GM21825 (cell line): Measurements from ENCODE around the gene DYRK2.

Experiments
- ATAC-seq: cut with Tn5 transposase; IDR thresholded peaks from one replicate; pipeline ENCODE4 v1.9.1; 2021; ENCODE audit warnings: mild to moderate bottlenecking, moderate library complexity; ENCODE audit not compliant: unreplicated experiment

DYRK2 gene

GRCh38 chr12:67645601-67646000, 2.9 kb upstream of the DYRK2 start:
- no peak for ATAC-seq

- no peak for ATAC-seq
These were observed 1.8 kb upstream of the DYRK2 start for GRCh38 chr12:67646775-67647174.

- ATAC-seq, result no peak
These were observed 1.3 kb upstream of the DYRK2 start for GRCh38 chr12:67647181-67647798.

GRCh38 chr12:67647799-67648520, 585 bp upstream of the DYRK2 start:
- ATAC-seq, result no peak

- ATAC-seq, result no peak
These were observed 670 bp downstream of the DYRK2 start for GRCh38 chr12:67649261-67649569.

GRCh38 chr12:67649570-67650387, 1.2 kb downstream of the DYRK2 start:
- ATAC-seq, result peak; percentile 16

- ATAC-seq, result no peak
These were observed 2.0 kb downstream of the DYRK2 start for GRCh38 chr12:67650388-67651131.

- no peak for ATAC-seq
These were observed 2.7 kb downstream of the DYRK2 start for GRCh38 chr12:67651132-67651695.

- no peak for ATAC-seq
These were observed 7.3 kb downstream of the DYRK2 start for GRCh38 chr12:67655829-67656228.

- no peak for ATAC-seq
These were observed 7.7 kb downstream of the DYRK2 start for GRCh38 chr12:67656251-67656650.

GRCh38 chr12:67658486-67658885, 9.9 kb downstream of the DYRK2 start:
- no peak for ATAC-seq

- ATAC-seq, result no peak
These were observed 10.7 kb downstream of the DYRK2 start for GRCh38 chr12:67659292-67659691.

- no peak for ATAC-seq
These were observed 12.9 kb downstream of the DYRK2 start for GRCh38 chr12:67661311-67662021.

GRCh38 chr12:67662910-67663538, 14.5 kb downstream of the DYRK2 start:
- ATAC-seq, result no peak

GRCh38 chr12:67664171-67664570, 15.6 kb downstream of the DYRK2 start:
- no peak for ATAC-seq

GRCh38 chr12:67665679-67666078, 17.1 kb downstream of the DYRK2 start:
- ATAC-seq, result no peak

- no peak for ATAC-seq
These were observed 18.1 kb downstream of the DYRK2 start for GRCh38 chr12:67666605-67667004.

- ATAC-seq, result no peak
These were observed 18.9 kb downstream of the DYRK2 start for GRCh38 chr12:67667276-67668073.
